ENCODE measurements around the gene TMEM14A.

DNA sequence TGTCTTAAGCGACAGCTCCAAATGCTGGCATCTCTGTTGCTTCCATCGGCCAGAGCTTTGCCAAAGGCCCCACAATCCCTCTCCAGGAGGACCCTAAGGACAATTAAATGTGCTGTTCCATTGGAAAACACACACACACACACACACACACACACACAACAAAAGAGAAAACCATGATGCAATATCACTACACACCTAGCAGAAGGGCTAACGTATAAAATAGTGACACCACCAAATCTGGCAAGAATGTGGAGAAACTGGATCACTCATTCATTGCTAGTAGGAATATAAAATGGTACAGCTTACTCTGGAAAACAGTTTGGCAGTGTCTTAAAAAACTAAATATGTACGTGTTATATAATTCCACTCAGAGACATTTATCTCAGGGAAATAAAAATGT is 13.0 kb upstream of the TMEM14A start:
- TF ChIP-seq, protein P1, sequence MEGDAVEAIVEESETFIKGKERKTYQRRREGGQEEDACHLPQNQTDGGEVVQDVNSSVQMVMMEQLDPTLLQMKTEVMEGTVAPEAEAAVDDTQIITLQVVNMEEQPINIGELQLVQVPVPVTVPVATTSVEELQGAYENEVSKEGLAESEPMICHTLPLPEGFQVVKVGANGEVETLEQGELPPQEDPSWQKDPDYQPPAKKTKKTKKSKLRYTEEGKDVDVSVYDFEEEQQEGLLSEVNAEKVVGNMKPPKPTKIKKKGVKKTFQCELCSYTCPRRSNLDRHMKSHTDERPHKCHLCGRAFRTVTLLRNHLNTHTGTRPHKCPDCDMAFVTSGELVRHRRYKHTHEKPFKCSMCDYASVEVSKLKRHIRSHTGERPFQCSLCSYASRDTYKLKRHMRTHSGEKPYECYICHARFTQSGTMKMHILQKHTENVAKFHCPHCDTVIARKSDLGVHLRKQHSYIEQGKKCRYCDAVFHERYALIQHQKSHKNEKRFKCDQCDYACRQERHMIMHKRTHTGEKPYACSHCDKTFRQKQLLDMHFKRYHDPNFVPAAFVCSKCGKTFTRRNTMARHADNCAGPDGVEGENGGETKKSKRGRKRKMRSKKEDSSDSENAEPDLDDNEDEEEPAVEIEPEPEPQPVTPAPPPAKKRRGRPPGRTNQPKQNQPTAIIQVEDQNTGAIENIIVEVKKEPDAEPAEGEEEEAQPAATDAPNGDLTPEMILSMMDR (IDR thresholded peaks at IDR 0.05), result no peak
- TF ChIP-seq POLR2A (IDR thresholded peaks at IDR 0.05) (no peak), POLR2AphosphoS5 (IDR thresholded peaks at IDR 0.05) (no peak), EP300 (IDR thresholded peaks at IDR 0.05) (no peak)
